ENCODE results near the gene NRN1L.

GRCh38 chr16:67842509-67843342, 42.0 kb upstream of the NRN1L start:
- TF ChIP-seq CTCF (IDR thresholded peaks at IDR 0.05) (peak in 1 of 4 experiments; percentile 22), POLR2A (IDR thresholded peaks at IDR 0.05) (no peak)
